ENCODE data around the gene CERS6. TPM values are rescaled to one million over a fixed set of nuclear protein-coding genes. Genes with fewer than 3 reads are reported as not detected.

Gene CERS6
- polyA plus RNA-seq, 1 donor from 2014 or later, result 59.3 TPM

DNA sequence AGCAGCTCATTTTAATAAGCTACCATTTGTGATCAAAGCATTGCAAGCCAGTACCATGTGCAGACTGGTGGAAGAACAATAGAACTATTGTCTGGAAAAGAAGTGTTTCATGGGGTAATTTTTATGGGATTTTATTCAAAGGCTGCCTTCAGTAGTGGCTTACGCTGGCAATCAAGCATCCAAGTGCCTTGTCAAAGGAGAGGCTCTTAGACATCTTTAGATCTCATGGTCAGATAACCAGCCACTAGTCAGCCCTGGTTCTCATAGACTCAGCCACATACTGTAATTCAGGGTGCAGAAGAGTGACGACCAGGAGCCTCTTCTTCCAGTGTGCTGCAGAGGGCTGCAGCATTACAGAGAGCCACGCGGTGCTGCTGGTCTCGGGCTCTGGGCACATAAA lies 247.9 kb downstream of the CERS6 start:
- H3K27ac ChIP-seq (ENCODE audit: low read length), result no peak overlapping the region
- H2AFZ ChIP-seq (ENCODE audit: low read depth, low read length), result no peak overlapping the region
- TF ChIP-seq CTCF (IDR thresholded peaks at IDR 0.05; ENCODE audit: poor library complexity, severe bottlenecking) (no peak), REST (IDR thresholded peaks at IDR 0.05; ENCODE audit: borderline replicate concordance) (no peak), SMC3 (conservative IDR thresholded peaks at IDR 0.05; ENCODE audit: poor library complexity) (no peak), MXI1 (conservative IDR thresholded peaks at IDR 0.05; ENCODE audit: poor library complexity, severe bottlenecking) (no peak), EP300 (conservative IDR thresholded peaks at IDR 0.05; ENCODE audit: poor library complexity, severe bottlenecking) (no peak), TAF1 (IDR thresholded peaks at IDR 0.05; ENCODE audit: low read depth) (no peak), RAD21 (conservative IDR thresholded peaks at IDR 0.05) (no peak), POLR2AphosphoS5 (IDR thresholded peaks at IDR 0.05) (no peak)
- no peaks in the 10 kb centered on the region for H3F3A ChIP-seq (ENCODE audit: insufficient read depth, low read length, poor library complexity, severe bottlenecking)
- H3K4me2 ChIP-seq (ENCODE audit: low read length), result no peak overlapping the region
- H4K20me1 ChIP-seq (ENCODE audit: insufficient read depth), result no peaks in the 10 kb centered on the region
- H3K9ac ChIP-seq (ENCODE audit: low read length), result no peak overlapping the region
- no peaks in the 10 kb centered on the region for H3K9me2 ChIP-seq (ENCODE audit: insufficient read depth, low read length)
- no peaks in the 10 kb centered on the region for H3K9me3 ChIP-seq (ENCODE audit: low read length)
- H3K79me2 ChIP-seq (replicated peaks; ENCODE audit: insufficient read depth, low read length), result no peaks in the 10 kb centered on the region
- H3K27me3 ChIP-seq (ENCODE audit: insufficient read depth, low read depth, low read length), result no peaks in the 10 kb centered on the region
- peaks cover 3% of the 10 kb centered on the region for H3K36me3 ChIP-seq (ENCODE audit: insufficient read depth, low read length)
- H3K4me3 ChIP-seq (ENCODE audit: low read length), result no peak overlapping the region

DNA sequence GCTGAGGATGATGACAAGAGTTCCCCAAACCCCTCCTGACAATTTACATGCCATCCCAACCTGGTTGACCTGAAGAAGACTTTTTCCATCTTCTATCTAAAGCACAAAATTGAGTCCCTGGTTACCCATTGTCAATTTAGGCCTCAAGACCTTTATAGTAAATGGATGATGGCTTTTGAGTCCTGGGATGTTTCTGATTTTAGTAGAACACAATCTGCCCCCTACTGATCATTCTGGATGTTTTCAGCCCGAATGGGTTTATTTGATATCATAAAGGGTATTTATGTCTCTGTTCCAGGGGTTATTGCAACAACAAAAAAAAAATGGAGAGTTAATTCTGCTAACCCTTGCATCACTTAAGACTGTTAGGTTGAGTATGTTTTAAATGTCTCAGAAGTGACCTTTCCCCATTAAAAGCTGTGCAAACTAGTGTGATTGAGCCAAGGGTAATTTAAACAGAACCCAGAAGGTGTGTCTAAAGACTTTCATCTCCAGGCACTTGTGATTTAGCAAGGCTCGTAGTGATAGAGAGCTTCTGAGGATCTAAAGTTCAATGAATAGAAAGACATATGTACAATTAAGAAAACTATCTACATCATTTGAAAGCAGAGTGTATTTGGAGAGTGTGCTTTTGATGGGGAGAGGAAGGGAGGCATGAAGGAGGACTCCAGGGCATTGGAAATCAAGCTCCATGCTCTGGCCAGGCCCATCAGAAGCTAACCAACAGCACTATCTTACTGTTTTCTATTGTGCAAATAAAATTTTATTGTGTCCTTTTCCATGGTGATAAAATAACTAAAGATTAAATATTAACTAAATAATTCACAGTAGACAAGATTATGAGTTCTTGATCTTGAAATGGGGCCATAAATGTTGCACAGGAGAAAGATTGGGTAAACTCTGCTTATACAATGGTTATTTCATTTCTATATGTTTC lies 249.7 kb downstream of the CERS6 start:
- Histone ChIP-seq H3K4me3 (ENCODE audit: low read length) (no peak overlapping the region), H4K20me1 (ENCODE audit: insufficient read depth) (no peaks in the 10 kb centered on the region), H3K9ac (ENCODE audit: low read length) (no peak overlapping the region), H3K4me2 (ENCODE audit: low read length) (no peak overlapping the region), H3K79me2 (replicated peaks; ENCODE audit: insufficient read depth, low read length) (no peaks in the 10 kb centered on the region), H3F3A (ENCODE audit: insufficient read depth, low read length, poor library complexity, severe bottlenecking) (no peaks in the 10 kb centered on the region), H3K27me3 (ENCODE audit: insufficient read depth, low read depth, low read length) (no peaks in the 10 kb centered on the region), H3K9me2 (ENCODE audit: insufficient read depth, low read length) (no peaks in the 10 kb centered on the region), H3K27ac (ENCODE audit: low read length) (no peak overlapping the region), H3K36me3 (ENCODE audit: insufficient read depth, low read length) (no peaks in the 10 kb centered on the region), H2AFZ (ENCODE audit: low read depth, low read length) (no peak overlapping the region), H3K9me3 (ENCODE audit: low read length) (no peaks in the 10 kb centered on the region)
- TF ChIP-seq RAD21 (conservative IDR thresholded peaks at IDR 0.05), result peak; percentile 11
- no peak for TF ChIP-seq POLR2AphosphoS5 (IDR thresholded peaks at IDR 0.05)
